DOHH2 (cell line): ENCODE data around the gene MED16.

Experiments
- H3F3A ChIP-seq: fragments of 200-600 bp; sonication (generic), shearing (Covaris generic); 2 replicates; pipeline ENCODE4 v1.6.0; 2016; ENCODE audit warnings: antibody characterized with exemption, mild to moderate bottlenecking; ENCODE audit not compliant: control insufficient read depth, insufficient read depth
- H3K27ac ChIP-seq: fragments of 200-600 bp; sonication (generic); 2 replicates; pipeline ENCODE4 v1.5.1; 2014; ENCODE audit warnings: low read depth, mild to moderate bottlenecking, low read length, moderate library complexity
- H3K27me3 ChIP-seq: fragments of 200-600 bp; sonication (generic); 2 replicates; pipeline ENCODE4 v1.6.1; 2014; ENCODE audit warnings: mild to moderate bottlenecking, low read length, mixed read lengths; ENCODE audit not compliant: control insufficient read depth
- H3K36me3 ChIP-seq: fragments of 200-600 bp; sonication (generic); 2 replicates; pipeline ENCODE4 v1.6.1; 2014; ENCODE audit warnings: mild to moderate bottlenecking, low read length, moderate library complexity, mixed read lengths; ENCODE audit not compliant: control insufficient read depth
- H3K4me1 ChIP-seq: fragments of 200-600 bp; sonication (generic); 2 replicates; pipeline ENCODE4 v1.6.1; 2014; ENCODE audit warnings: mild to moderate bottlenecking, low read length, mixed read lengths; ENCODE audit not compliant: control insufficient read depth
- H3K4me2 ChIP-seq: fragments of 200-600 bp; sonication (generic); 2 replicates; pipeline ENCODE4 v1.6.0; 2014; ENCODE audit warnings: mild to moderate bottlenecking, low read length, moderate library complexity
- H3K4me3 ChIP-seq: fragments of 200-600 bp; sonication (generic); 2 replicates; pipeline ENCODE4 v1.5.1; 2014; ENCODE audit warnings: mild to moderate bottlenecking, low read length, mixed read lengths
- H3K79me2 ChIP-seq: fragments of 200-600 bp; sonication (generic); 2 replicates; pipeline ENCODE4 v1.6.1; 2014; ENCODE audit warnings: mild to moderate bottlenecking, low read length, mixed read lengths; ENCODE audit not compliant: control insufficient read depth
- H3K9me2 ChIP-seq: fragments of 200-600 bp; sonication (generic); replicated peaks from 2 replicates; pipeline ENCODE4 v1.6.1; 2014; ENCODE audit warnings: mild to moderate bottlenecking, low read length, mixed read lengths; ENCODE audit not compliant: control insufficient read depth
- H3K9me3 ChIP-seq: fragments of 200-600 bp; sonication (generic); 2 replicates; pipeline ENCODE4 v1.6.1; 2014; ENCODE audit warnings: antibody characterized with exemption, low read length, mixed read lengths; ENCODE audit not compliant: control insufficient read depth, insufficient read depth
- H4K20me1 ChIP-seq: fragments of 200-600 bp; sonication (generic); 2 replicates; pipeline ENCODE4 v1.6.0; 2014; ENCODE audit warnings: low read depth, mild to moderate bottlenecking, antibody characterized with exemption, low read length, moderate library complexity; ENCODE audit not compliant: control insufficient read depth, insufficient read depth
- EZH2phosphoT487 ChIP-seq: fragments of 200-600 bp; sonication (generic); IDR thresholded peaks from 2 replicates; pipeline ENCODE4 v1.6.1; 2017; ENCODE audit warnings: borderline replicate concordance, mild to moderate bottlenecking, antibody characterized with exemption, low read length, moderate library complexity, mixed read lengths
- TF ChIP-seq, protein P1 (sequence below): fragments of 200-600 bp; sonication (generic); IDR thresholded peaks from one replicate; pipeline ENCODE4 v1.5.1; 2014; ENCODE audit warnings: antibody characterized with exemption, mild to moderate bottlenecking, low read depth, low read length; ENCODE audit not compliant: poor library complexity, severe bottlenecking

Gene MED16

DNA sequence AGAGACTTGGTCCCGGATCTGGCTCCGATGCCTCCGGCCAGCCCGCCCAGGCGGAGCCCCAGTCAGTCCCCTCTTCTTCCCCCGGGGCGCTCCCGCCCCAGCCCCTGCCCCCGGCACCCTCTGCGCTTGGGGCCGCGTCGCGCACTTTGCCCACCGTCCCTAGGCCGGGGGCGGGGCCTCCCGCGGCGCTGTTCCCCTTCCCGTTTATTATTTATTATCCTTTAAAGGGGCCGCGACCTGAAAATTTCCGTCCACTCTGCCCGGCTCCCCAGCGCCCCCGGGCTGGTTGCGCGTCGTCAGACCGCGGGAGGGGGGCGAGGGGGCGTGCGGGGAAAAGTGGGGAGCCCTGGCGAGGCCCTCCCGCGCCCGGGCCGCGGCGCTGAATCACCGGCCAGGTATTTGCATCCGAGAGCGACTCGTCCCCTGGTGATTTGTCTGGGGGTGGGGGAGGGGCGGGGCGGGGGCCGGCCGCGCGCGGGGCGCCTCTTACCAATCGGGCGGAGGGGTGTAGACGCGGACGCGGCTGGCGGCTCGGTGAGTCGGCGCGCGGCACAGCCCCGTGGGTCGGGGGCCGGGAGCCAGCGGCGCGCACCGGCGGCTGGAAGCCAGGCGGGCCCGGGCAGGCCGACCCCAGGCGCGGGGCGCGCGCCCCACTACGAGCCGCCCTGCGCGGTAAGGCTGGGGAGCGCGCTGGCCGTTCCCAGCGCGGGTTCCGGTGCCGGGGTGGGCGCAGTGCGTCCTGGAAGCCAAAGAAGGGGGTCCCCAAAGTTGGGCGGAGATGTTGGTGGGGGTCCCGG, 32.7 kb upstream of the MED16 start, which contains the start of gene ARID3A:
TSS of gene ARID3A (plus strand) at position 510 of the 797 bp plus-strand sequence. CDS start 3,494 bp downstream, outside the sequence.
- H3K4me2 ChIP-seq = peak within 1 kb of the TSS; percentile 87
- peaks cover 8% of the 10 kb centered on the region; the same call in 1 of the 2 replicates for H4K20me1 ChIP-seq
- H3K4me3 ChIP-seq = peak within 1 kb of the TSS; percentile 76
- H3K36me3 ChIP-seq = no peaks in the 10 kb centered on the region
- TF ChIP-seq, protein P1, sequence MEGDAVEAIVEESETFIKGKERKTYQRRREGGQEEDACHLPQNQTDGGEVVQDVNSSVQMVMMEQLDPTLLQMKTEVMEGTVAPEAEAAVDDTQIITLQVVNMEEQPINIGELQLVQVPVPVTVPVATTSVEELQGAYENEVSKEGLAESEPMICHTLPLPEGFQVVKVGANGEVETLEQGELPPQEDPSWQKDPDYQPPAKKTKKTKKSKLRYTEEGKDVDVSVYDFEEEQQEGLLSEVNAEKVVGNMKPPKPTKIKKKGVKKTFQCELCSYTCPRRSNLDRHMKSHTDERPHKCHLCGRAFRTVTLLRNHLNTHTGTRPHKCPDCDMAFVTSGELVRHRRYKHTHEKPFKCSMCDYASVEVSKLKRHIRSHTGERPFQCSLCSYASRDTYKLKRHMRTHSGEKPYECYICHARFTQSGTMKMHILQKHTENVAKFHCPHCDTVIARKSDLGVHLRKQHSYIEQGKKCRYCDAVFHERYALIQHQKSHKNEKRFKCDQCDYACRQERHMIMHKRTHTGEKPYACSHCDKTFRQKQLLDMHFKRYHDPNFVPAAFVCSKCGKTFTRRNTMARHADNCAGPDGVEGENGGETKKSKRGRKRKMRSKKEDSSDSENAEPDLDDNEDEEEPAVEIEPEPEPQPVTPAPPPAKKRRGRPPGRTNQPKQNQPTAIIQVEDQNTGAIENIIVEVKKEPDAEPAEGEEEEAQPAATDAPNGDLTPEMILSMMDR = no peak
- no peak; the same call in 1 of the 2 replicates for TF ChIP-seq EZH2phosphoT487
- H3K27ac ChIP-seq = 0 out of 2 replicates have a peak within 1 kb of the TSS, but pooled peaks have one; percentile 12
- no peaks in the 10 kb centered on the region for H3K79me2 ChIP-seq
- no peaks in the 10 kb centered on the region for H3K9me2 ChIP-seq
- H3K9me3 ChIP-seq = no peaks in the 10 kb centered on the region
- H3F3A ChIP-seq = no peaks in the 10 kb centered on the region; the same call in 1 of the 2 replicates
- H3K27me3 ChIP-seq = peaks cover 42% of the 10 kb centered on the region
- peaks cover 27% of the 10 kb centered on the region for H3K4me1 ChIP-seq

DNA sequence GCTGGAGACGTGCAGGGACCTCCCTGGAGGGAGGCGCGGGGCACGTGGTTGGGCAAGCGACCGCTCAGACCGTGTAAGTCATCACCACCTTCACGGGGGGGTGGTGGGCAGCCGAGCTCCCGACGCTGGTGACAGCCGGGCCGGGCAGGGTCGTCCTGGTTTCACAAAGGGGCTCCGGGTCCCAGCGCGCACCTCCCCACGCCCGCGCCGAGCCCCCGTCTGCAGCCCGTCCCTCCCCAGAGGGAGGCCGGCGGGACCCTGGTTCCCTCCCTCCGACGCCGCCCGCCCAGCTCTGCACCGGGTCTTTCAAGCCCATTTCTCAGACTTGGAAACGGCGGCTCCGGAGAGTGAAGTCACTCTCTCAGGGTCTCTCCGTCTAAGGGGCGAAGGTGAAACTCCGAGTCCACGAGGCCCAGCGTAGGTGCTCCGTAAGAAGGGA, 32.1 kb upstream of the MED16 start:
- H3K4me1 ChIP-seq = peaks cover 32% of the 10 kb centered on the region
- no peaks in the 10 kb centered on the region for H3K9me3 ChIP-seq
- no peaks in the 10 kb centered on the region; the same call in 1 of the 2 replicates for H3F3A ChIP-seq
- TF ChIP-seq, protein P1 = no peak
- no peak for TF ChIP-seq EZH2phosphoT487
- H3K4me2 ChIP-seq = peak overlapping the region; percentile 87
- H3K27ac ChIP-seq = no peak overlapping the region
- no peaks in the 10 kb centered on the region for H3K9me2 ChIP-seq
- H3K4me3 ChIP-seq = peak overlapping the region; percentile 76
- H3K79me2 ChIP-seq = no peaks in the 10 kb centered on the region
- peaks cover 8% of the 10 kb centered on the region; the same call in 1 of the 2 replicates for H4K20me1 ChIP-seq
- H3K27me3 ChIP-seq = peaks cover 48% of the 10 kb centered on the region
- H3K36me3 ChIP-seq = no peaks in the 10 kb centered on the region

DNA sequence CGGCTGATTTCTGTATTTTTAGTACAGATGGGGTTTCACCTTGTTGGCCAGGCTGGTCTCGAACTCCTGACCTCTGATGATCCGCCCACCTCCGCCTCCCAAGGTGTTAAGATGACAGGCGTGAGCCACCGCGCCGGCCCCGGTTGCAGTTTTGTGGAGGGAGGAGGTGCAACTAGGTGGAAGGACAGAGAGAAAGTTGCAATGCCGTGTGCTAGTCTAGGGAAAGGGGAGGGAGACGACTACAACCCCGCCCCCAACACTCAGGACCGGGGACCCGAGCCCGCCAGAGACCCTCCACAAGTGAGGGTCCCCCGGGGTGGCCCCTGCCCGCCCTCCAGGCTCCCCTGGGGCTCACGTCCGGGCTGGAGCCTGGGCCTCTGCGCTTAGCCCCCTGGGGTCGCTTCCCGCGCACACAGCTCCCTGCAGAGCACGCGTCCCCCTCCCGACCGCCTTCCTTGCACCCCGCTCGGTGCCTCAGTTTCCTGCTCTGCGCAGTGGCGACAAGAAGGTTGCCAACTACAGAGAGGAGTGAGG, 31.6 kb upstream of the MED16 start:
- Histone ChIP-seq H3K4me1 (peaks cover 37% of the 10 kb centered on the region), H3K9me2 (no peaks in the 10 kb centered on the region), H3K9me3 (no peaks in the 10 kb centered on the region), H3K79me2 (no peaks in the 10 kb centered on the region), H3K27me3 (peaks cover 53% of the 10 kb centered on the region), H3K27ac (no peak overlapping the region), H3K4me2 (peak overlapping the region; percentile 87), H3K4me3 (peak overlapping the region; percentile 76), H3K36me3 (no peaks in the 10 kb centered on the region), H3F3A (peaks cover under 1% of the 10 kb centered on the region; the same call in 1 of the 2 replicates), H4K20me1 (peaks cover 8% of the 10 kb centered on the region; the same call in 1 of the 2 replicates)
- TF ChIP-seq, protein P1 = no peak
- TF ChIP-seq EZH2phosphoT487 = no peak
